Measurements from ENCODE around the gene BSPH1.

- no peak for TF ChIP-seq CTCF (IDR thresholded peaks at IDR 0.05)
- no peak for TF ChIP-seq EZH2 (IDR thresholded peaks at IDR 0.05)
- no peak for TF ChIP-seq EZH2phosphoT487 (IDR thresholded peaks at IDR 0.05)
Observed at GRCh38 chr19:47973529-47973928, 18.4 kb downstream of the BSPH1 start.
